Epithelial cell of esophagus (primary cell): ENCODE data around the gene GDNF.
"Not testable (repeated sequence)": the region's sequence is repeated elsewhere in the genome, so short reads cannot be mapped to it uniquely, and the experiment has no call there.

Experiments
- DNase-seq: peaks from one replicate; pipeline ENCODE4 v3.0.0; 2010; ENCODE audit warnings: low read depth
- H3K4me3 ChIP-seq: 2 replicates; pipeline ENCODE4 v1.5.1; 2011; ENCODE audit warnings: mild to moderate bottlenecking, low read length, control low read depth
- TF ChIP-seq, protein P1 (sequence below): IDR thresholded peaks from 2 replicates; pipeline ENCODE4 v1.5.1; 2011; ENCODE audit warnings: low read depth, mild to moderate bottlenecking, low read length, control low read depth, inconsistent platforms; ENCODE audit not compliant: insufficient read depth; ENCODE audit errors: missing control alignments

Gene GDNF

DNA sequence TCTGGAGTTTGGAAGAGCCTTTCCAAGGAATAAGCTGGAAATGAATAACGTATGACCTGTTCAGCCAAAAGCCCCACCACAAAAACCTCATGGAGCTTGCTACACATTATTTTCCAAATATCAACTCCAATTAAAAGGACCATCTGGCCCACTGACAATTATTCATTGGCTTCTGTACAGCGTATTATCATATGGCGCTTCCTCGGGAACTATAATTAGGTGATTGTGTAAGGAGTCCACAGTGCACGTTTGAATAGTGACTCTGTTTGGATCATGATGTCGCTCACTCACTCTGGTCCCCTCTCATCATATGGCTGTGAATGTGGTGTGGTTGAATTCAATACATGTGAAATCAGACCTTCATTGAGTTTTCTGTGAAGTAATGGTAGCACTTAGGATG, 52.1 kb downstream of the GDNF start:
- TF ChIP-seq, protein P1, sequence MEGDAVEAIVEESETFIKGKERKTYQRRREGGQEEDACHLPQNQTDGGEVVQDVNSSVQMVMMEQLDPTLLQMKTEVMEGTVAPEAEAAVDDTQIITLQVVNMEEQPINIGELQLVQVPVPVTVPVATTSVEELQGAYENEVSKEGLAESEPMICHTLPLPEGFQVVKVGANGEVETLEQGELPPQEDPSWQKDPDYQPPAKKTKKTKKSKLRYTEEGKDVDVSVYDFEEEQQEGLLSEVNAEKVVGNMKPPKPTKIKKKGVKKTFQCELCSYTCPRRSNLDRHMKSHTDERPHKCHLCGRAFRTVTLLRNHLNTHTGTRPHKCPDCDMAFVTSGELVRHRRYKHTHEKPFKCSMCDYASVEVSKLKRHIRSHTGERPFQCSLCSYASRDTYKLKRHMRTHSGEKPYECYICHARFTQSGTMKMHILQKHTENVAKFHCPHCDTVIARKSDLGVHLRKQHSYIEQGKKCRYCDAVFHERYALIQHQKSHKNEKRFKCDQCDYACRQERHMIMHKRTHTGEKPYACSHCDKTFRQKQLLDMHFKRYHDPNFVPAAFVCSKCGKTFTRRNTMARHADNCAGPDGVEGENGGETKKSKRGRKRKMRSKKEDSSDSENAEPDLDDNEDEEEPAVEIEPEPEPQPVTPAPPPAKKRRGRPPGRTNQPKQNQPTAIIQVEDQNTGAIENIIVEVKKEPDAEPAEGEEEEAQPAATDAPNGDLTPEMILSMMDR, result no peak
- DNase-seq, result no peak
- H3K4me3 ChIP-seq, result no peak overlapping the region

DNA sequence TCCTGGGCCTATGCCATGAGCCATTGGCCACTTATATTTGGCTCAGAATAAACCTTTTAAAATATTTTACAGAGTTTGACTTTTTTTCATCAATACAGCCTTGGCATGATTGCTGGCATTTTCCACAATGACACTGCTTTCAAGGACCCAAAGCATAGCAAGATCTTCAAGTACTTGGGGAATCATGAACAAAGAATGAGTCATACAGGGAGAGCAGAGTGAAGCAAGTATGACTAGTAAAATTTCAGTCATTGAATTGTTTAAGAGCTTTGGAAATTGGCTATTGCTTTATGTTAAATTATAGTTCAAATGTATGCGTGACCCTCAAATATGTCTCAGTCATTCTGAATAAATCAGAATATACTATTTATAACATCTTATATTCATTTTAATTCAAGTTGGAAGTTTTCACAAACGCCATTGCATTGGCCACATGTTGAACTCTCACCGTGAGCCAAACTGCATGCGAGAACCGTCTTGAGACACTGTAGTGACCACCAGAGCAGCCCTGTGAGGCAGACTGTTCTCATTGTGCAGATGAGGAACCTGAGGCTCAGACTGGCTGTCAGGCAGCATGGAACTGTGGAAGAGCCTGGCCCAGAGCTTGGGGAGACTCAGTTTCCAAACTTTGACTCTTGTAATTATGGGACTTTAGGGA, 52.9 kb downstream of the GDNF start:
- DNase-seq, result peak; percentile 81
- TF ChIP-seq, protein P1, result no peak
- no peak overlapping the region for H3K4me3 ChIP-seq

DNA sequence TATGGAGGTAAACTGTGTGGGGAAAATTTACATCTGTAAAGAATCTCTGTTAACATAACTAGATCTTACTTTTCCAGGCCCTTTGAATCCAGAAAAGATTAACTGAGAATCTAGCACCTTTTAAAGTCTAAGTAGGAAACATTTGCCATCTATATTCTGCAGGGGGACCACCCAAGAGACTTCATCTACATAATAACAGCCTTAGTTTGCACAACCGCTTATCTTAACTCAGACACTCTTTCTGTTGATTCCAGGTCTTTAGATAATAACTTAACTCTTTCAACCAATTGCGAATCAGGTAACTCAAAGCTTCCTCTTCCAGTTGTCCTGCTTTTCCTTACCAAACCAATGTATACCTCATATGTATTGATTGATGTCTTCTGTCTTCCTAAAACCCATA, 53.4 kb downstream of the GDNF start:
- no peak overlapping the region for H3K4me3 ChIP-seq
- TF ChIP-seq, protein P1, result no peak
- DNase-seq, result no peak

DNA sequence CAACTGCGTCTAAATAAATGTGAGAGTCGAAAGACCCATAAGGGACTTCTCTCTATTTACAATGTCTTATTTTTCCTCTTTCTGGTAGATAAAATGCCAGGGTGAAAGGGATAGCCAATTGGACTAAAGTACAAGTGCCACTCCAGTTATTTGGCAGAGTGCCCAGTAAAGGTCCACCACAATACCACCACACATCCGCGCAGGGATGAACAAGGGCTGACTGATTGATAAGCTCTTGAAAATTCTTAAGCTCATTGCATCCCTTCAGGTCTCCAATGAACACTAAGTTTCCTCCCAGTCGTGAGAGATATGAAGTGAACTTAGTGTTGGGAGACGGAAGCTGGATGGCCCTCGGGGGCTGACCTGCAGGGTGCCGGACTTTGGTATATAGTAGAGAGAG, 58.4 kb downstream of the GDNF start:
- DNase-seq, result not testable (repeated sequence)

DNA sequence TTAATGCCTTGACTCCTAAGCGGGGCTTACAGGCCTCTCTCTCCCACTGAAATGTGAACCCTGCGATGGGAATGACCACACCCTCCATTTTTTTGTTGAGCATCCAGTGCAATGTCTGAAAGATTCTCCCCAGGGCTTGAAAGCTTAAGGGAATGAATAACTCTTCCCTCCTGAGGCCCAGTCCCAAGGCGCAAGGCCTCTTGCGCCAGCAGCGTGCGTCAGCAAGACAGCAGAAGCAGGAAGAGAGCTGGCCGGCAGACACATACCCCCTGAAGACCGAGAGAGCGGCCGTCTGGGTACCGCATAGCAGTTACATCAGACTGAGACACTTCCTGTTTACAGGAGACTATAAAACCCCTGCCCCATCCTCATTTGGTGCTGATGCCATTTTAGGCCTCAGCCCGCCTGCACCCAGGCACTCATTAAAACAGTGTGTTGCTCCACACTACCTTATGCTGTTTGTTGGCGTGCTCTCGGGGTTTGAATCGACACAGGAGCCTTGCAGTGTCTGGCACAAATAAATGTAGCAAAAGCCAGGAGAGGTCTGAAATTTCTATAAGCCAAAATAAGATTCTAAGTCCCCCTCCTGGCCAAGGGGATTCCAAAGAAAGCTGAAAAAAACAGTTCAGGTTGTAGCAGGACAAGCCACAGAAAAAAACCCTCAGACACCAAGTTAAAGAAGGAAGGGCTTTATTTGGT, 62.3 kb downstream of the GDNF start:
- DNase-seq, result no peak
- H3K4me3 ChIP-seq, result no peak overlapping the region
- TF ChIP-seq, protein P1, result no peak

More for the DNA sequence above, 58.4 kb downstream of the GDNF start:
- not testable (repeated sequence) for H3K4me3 ChIP-seq

DNA sequence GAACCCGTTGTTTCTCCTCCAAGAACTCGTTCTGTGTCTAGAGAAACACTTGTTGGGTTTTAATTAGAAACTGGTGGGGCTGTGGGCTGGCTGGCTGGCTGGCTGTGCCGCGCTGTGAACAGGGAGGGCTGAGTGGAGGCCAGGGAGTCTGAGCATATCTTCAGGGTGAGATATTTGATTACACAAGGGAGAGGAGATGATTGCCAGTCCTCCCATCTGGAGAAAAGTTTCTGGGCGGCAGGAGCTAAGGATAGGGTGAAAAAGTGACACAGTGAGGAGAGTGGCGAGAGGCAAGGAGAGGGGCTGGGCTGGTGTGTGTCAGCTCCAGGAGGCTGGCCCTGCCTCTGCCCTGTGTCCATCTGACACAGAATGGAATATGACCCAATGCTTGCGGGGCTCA, 63.0 kb downstream of the GDNF start:
- no peak overlapping the region for H3K4me3 ChIP-seq
- TF ChIP-seq, protein P1, result no peak
- no peak for DNase-seq

DNA sequence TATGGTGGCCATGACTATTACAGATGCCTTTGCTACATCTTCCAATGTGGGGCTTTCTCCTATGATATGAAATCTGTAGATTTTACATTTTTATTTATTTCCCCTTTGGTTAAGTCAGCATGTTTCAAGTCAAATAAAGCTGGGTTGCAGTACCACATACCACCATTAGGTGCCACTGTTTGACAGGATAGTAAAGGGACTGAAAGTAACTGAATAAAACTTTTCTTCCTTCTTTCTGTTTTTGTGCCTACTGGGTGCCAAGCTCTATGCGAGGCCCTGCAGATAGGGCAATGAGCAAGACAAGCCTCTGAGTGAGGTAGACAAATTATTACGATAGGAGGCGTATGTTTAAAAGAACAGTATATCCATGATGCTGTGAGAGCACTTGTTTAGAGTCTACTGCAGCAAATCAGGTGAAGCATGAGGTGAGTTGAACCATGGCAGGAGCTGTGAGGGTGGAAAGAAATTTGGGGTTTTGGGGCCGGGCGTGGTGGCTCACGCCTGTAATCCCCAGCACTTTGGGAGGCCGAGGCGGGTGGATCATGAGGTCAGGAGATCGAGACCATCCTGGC, 64.8 kb downstream of the GDNF start:
- no peak overlapping the region for H3K4me3 ChIP-seq
- DNase-seq, result peak; percentile 20
- TF ChIP-seq, protein P1, result peak; percentile 45
